ENCODE measurements around the gene ATP8A1.

The ATP8A1 gene

DNA sequence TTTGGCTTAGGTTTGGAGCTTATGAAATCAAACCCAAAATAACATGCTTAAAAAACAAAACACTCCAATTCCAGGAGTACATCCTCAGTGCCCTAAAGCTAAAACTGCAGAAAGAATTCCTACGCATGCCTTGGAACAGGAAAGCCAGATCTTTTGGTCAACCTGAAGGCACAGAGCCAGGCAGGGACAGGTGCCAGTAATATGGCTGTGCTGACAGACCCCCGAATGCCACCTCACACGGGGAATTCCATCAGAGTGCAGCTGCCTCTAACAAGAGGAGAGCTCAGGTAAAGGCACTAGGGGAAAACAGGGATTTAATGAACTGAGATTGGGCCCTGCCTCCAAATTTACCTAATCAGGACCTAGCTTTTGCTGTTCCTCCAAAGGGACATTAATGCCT is 182.5 kb downstream of the ATP8A1 start:
- TF ChIP-seq YY1 (IDR thresholded peaks at IDR 0.05; ENCODE audit: low read depth): no peak
- TF ChIP-seq, protein P1, sequence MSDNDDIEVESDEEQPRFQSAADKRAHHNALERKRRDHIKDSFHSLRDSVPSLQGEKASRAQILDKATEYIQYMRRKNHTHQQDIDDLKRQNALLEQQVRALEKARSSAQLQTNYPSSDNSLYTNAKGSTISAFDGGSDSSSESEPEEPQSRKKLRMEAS (IDR thresholded peaks at IDR 0.05): no peak
- TF ChIP-seq CREB1 (IDR thresholded peaks at IDR 0.05; ENCODE audit: low read depth): no peak
- TF ChIP-seq, protein P2, sequence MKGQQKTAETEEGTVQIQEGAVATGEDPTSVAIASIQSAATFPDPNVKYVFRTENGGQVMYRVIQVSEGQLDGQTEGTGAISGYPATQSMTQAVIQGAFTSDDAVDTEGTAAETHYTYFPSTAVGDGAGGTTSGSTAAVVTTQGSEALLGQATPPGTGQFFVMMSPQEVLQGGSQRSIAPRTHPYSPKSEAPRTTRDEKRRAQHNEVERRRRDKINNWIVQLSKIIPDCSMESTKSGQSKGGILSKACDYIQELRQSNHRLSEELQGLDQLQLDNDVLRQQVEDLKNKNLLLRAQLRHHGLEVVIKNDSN (IDR thresholded peaks at IDR 0.05): no peak

DNA sequence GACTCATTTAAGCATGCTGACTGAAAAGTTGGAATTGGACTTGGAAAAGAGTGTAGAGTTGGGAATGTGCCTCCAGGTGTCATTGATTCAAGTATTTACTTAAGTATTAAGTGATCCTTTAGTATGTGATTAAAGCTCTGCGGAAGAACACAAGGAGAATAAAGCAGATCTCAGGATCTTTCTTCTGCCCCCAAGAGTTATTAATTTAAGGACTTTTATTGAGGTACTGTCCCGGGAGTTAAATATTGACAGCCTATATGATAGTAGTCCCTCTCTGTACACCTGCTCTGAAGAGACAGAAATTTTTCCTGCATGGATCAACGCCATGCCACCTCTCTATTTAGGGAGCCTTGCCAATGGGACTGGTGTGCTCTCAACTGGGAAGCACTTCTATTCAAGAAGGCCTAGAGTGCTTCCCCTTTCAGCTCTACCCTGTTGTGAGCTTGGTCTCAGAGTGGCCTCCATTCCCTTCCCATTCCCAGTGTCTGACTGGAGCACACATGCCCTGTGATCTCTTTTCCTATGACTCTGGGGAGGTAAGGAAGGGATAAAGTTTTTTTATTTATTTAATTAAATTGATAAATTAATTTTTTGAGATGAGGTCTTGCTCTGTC is 183.7 kb downstream of the ATP8A1 start:
- TF ChIP-seq YY1 (IDR thresholded peaks at IDR 0.05; ENCODE audit: low read depth) (no peak), CREB1 (IDR thresholded peaks at IDR 0.05; ENCODE audit: low read depth) (no peak), CEBPB (IDR thresholded peaks at IDR 0.05) (no peak), EP300 (IDR thresholded peaks at IDR 0.05; ENCODE audit: borderline replicate concordance) (no peak), FOXM1 (IDR thresholded peaks at IDR 0.05; ENCODE audit: borderline replicate concordance, low read depth) (no peak), TEAD4 (IDR thresholded peaks at IDR 0.05) (no peak), ZBTB7A (IDR thresholded peaks at IDR 0.05; ENCODE audit: low read depth) (no peak), RAD21 (IDR thresholded peaks at IDR 0.05; ENCODE audit: low read depth) (no peak), EGR1 (IDR thresholded peaks at IDR 0.05) (no peak), TCF12 (IDR thresholded peaks at IDR 0.05; ENCODE audit: low read depth) (no peak), TAF1 (IDR thresholded peaks at IDR 0.05; ENCODE audit: low read depth) (no peak), NFIC (IDR thresholded peaks at IDR 0.05) (no peak)
- TF ChIP-seq, protein P2 (IDR thresholded peaks at IDR 0.05): no peak
- TF ChIP-seq, protein P3, sequence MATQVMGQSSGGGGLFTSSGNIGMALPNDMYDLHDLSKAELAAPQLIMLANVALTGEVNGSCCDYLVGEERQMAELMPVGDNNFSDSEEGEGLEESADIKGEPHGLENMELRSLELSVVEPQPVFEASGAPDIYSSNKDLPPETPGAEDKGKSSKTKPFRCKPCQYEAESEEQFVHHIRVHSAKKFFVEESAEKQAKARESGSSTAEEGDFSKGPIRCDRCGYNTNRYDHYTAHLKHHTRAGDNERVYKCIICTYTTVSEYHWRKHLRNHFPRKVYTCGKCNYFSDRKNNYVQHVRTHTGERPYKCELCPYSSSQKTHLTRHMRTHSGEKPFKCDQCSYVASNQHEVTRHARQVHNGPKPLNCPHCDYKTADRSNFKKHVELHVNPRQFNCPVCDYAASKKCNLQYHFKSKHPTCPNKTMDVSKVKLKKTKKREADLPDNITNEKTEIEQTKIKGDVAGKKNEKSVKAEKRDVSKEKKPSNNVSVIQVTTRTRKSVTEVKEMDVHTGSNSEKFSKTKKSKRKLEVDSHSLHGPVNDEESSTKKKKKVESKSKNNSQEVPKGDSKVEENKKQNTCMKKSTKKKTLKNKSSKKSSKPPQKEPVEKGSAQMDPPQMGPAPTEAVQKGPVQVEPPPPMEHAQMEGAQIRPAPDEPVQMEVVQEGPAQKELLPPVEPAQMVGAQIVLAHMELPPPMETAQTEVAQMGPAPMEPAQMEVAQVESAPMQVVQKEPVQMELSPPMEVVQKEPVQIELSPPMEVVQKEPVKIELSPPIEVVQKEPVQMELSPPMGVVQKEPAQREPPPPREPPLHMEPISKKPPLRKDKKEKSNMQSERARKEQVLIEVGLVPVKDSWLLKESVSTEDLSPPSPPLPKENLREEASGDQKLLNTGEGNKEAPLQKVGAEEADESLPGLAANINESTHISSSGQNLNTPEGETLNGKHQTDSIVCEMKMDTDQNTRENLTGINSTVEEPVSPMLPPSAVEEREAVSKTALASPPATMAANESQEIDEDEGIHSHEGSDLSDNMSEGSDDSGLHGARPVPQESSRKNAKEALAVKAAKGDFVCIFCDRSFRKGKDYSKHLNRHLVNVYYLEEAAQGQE (IDR thresholded peaks at IDR 0.05; ENCODE audit: low read depth): no peak
- TF ChIP-seq, protein P1 (IDR thresholded peaks at IDR 0.05): no peak

DNA sequence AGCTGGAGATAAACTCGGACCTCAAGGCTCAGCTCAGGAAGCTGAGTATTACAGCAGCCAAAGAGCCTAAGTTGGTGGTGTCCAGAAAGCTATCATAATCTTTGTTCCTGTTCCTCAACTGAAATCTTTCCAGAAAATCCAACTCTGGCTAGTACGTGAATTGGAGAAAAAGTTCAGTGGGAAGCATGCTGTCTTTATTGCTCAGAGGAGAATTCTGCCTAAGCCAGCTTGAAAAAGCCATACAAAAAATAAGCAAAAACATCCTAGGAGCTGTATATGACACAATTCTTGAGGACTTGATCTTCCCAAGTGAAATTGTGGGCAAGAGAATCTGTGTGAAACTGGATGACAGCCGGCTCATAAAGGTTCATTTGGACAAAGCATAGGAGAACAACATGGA is 185.0 kb downstream of the ATP8A1 start:
- no peak for TF ChIP-seq TCF12 (IDR thresholded peaks at IDR 0.05; ENCODE audit: low read depth)
- no peak for TF ChIP-seq YY1 (IDR thresholded peaks at IDR 0.05; ENCODE audit: low read depth)
- TF ChIP-seq, protein P3 (IDR thresholded peaks at IDR 0.05; ENCODE audit: low read depth): no peak
- no peak for TF ChIP-seq CEBPB (IDR thresholded peaks at IDR 0.05)

DNA sequence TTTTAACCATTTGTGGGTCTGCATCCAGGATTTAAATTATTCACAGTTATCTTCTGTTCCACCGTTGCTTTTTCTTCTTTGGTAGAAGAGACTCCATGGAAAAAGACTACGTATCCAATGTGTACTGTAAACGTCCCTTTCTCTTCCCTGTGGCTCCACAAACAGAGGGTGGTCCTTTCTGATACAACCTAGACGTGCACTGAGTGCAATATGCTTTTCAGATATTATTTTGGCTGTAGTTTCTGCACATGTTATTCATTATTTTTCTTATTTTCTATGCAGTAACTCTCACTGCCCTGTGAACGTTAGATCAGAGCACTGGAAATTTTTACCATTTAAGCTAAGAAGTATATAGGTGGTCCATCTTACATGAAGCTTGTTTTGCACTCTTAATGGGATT is 186.9 kb downstream of the ATP8A1 start:
- TF ChIP-seq EGR1 (IDR thresholded peaks at IDR 0.05) (no peak), CEBPB (IDR thresholded peaks at IDR 0.05) (no peak), TAF1 (IDR thresholded peaks at IDR 0.05; ENCODE audit: low read depth) (no peak), CREB1 (IDR thresholded peaks at IDR 0.05; ENCODE audit: low read depth) (no peak), TCF12 (IDR thresholded peaks at IDR 0.05; ENCODE audit: low read depth) (no peak), EP300 (IDR thresholded peaks at IDR 0.05; ENCODE audit: borderline replicate concordance) (no peak)
- TF ChIP-seq, protein P3 (IDR thresholded peaks at IDR 0.05; ENCODE audit: low read depth): no peak

DNA sequence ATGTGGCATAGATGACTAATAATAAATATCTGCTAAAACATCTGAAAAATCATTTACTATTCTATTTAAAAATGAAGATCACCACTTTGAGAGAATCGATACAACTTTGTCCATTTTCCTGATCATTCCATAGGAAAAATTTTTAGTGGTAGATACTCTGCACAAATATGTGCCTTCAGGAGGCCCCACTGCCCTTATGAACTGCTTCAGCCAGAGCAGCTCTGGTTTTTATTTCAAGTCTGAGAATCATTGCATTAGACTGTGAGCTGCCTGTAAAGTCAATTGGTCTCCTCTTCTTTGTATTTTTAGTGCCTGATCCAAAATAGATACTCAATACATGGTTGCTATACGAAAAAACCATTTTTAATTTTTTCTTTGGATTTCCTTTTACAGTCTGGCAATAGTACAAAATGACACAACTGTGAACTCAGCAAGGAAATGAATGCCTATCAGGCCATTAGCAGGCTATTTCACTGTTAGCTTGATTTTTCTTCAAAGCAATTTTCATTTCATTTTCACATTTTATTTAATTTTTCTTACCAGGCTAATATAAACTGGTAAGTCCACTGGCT is 190.5 kb downstream of the ATP8A1 start:
- TF ChIP-seq EP300 (IDR thresholded peaks at IDR 0.05; ENCODE audit: borderline replicate concordance): no peak
- TF ChIP-seq RAD21 (IDR thresholded peaks at IDR 0.05; ENCODE audit: low read depth): no peak
- TF ChIP-seq, protein P2 (IDR thresholded peaks at IDR 0.05): no peak
- TF ChIP-seq, protein P3 (IDR thresholded peaks at IDR 0.05; ENCODE audit: low read depth): no peak
- no peak for TF ChIP-seq TCF12 (IDR thresholded peaks at IDR 0.05; ENCODE audit: low read depth)
- TF ChIP-seq YY1 (IDR thresholded peaks at IDR 0.05; ENCODE audit: low read depth): no peak
- no peak for TF ChIP-seq NFIC (IDR thresholded peaks at IDR 0.05)
- TF ChIP-seq ZBTB7A (IDR thresholded peaks at IDR 0.05; ENCODE audit: low read depth): no peak
- TF ChIP-seq, protein P1 (IDR thresholded peaks at IDR 0.05): no peak
- TF ChIP-seq TEAD4 (IDR thresholded peaks at IDR 0.05): no peak
- TF ChIP-seq FOXM1 (IDR thresholded peaks at IDR 0.05; ENCODE audit: borderline replicate concordance, low read depth): no peak
- no peak for TF ChIP-seq TAF1 (IDR thresholded peaks at IDR 0.05; ENCODE audit: low read depth)
- TF ChIP-seq CEBPB (IDR thresholded peaks at IDR 0.05): no peak
- no peak for TF ChIP-seq CREB1 (IDR thresholded peaks at IDR 0.05; ENCODE audit: low read depth)
- no peak for TF ChIP-seq EGR1 (IDR thresholded peaks at IDR 0.05)
